Measurements from ENCODE around the gene RITA1. TPM values are rescaled to one million over a fixed set of nuclear protein-coding genes. Genes with fewer than 3 reads are reported as not detected.

RITA1 gene
- total RNA-seq, 1 donor from 2014 or later, result 19.5 TPM

DNA sequence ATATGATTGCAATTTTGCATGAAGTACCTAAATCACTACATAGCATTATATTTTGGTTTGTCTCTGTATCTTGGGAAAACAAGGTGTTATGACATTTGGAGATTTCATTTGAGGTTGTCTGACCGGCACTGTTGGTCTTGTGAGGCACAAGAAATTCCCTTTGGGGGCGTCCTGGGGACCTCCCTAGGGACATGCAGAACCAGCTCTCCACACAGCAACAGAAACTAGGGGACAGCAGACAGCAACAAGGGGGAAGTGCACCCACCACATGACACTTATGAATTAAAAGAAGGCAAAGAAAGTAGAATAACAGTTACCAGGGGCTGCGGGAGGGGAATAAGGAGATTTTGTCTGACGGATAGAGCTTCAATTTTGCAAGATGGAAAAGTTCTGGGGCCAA is 14.6 kb upstream of the RITA1 start:
- ATAC-seq, result no peak
- intact Hi-C loops (cut with micrococcal nuclease), result no loop called here
- DNase-seq, result no peak

DNA sequence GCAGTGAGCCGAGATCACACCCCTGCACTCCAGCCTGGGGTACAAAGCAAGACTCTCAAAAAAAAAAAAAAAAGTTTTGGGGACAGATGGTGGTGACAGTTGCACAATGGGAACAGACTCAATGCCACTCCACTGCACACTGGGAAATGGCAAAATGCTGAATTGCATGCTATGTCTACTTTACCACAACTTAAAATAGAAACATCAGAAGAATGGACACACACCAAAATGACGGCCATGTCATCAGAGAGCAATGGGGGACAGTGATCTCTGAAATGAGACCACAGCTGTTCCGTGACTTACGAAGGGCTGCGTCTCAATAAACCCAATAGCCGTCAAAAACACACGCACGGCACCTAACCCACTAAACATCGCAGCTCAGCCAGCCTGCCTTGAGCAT is 14.0 kb upstream of the RITA1 start:
- DNase-seq (no peak), ATAC-seq (no peak)
- intact Hi-C loops (cut with micrococcal nuclease), result no loop called here

DNA sequence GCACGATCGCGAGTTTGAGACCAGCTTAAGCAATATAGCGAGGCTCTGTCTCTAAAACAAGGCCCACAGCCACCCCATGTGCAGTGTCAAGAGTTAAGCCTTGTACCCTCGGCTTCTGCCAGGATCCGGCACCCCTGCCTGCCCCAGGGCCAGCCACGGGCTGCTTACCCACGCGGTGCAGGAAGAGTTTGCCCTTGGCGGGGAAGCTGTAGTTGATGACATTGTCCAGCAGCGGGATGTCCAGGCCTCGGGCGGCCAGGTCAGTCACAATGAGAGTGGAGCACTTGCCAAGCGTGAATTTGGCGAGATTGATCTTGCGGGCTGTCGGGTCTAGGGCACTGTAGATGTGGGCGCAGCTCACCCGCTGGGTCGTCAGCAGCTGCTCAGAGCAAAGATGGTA is 13.3 kb upstream of the RITA1 start:
- ATAC-seq (no peak), DNase-seq (no peak)
- intact Hi-C loops (cut with micrococcal nuclease), result no loop called here

DNA sequence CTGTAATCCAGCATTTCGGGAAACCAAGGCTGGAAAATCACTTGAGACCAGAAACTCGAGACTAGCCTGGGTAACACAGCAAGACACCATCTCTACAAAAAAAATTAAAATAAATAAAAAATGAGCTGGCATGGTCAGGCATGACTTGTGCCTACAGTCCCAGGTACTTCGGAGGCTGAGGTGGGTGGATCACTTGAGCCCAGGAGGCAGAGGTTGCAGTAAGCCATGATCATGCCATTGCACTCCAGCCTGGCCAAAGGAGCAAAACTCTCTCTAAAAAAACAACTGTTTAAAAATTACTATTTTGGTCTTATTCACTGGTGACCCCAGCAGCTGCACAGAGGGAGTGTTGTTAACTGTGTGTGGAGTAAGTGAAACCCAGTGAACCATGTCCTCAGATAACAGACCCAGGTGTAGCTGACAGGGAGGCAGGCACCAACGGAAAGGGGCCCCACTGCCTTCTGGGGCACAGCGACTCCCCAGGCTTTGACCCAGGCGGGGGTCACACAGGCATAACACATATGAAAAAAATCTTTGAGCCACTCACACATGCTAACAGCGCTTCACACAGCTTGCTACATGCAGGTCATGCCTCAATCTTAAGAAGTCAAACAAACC is 12.3 kb upstream of the RITA1 start:
- DNase-seq (no peak), ATAC-seq (no peak)
- intact Hi-C loops (cut with micrococcal nuclease), result no loop called here

DNA sequence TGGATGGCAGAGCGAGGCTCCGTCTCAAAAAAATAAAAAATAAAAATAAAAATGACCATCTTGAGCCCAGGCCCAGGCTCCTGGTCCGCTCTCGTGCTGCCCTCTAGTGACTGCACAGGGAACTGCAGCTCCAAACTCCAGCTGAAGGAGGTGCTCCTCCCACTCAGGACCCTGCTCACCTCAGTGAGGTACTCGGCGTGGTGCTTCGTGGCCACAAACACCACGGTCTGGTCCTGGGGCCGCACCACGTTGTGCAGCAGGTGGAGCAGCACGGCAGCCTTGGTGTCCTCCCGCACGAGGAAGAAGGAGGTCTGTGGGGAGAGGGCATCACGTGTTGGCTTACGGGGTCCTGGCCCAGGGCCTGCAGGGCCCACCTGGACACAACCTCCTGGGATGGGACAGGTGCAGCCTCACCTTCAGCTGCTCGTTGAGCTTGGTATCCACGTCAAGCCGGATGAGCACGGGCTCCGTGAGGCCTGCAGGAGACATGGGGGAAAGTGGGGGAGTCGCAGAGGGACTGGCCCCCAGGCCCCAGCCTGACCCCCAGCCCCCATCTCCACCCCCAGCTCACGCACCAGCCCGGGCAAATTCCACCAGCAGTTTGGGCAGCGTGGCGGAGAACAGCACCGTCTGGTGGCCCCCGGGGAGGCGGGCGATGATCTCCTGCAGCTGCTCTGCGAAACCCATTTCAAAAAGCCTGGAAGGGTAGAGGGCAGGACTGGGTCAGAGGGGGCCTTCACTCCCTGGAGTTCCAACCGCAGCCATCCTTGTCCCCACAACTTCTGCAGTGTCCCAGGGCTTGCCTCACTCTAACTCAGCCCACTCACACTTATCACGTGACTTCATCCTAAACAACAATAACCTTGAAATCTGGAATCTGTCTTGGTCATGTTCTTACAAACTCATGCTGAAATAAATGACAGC is 10.8 kb upstream of the RITA1 start:
- DNase-seq, result peak; percentile 82
- intact Hi-C loops (cut with micrococcal nuclease), result no loop called here
- ATAC-seq, result peak; percentile 81

DNA sequence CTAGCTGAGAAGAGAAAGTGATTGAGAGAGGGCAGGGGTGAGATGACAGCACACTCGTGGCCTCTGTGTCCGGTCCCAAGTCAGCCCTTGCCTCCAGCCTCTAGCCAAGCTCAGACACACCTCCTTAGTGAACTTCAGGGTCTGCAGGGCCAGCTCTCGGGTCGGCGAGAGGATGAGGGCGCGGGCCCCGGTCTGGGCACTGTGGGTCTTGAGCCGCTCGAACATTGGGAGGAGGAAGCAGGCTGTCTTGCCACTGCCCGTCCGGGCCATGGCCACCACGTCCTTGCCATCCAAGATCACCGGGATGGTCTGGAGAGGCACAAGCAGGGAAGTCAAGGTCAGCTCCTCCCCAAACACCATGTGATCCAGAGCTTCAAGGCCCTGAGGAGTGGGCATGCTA is 6.5 kb upstream of the RITA1 start:
- DNase-seq, result no peak
- ATAC-seq, result no peak
- intact Hi-C loops (cut with micrococcal nuclease), result no loop called here

DNA sequence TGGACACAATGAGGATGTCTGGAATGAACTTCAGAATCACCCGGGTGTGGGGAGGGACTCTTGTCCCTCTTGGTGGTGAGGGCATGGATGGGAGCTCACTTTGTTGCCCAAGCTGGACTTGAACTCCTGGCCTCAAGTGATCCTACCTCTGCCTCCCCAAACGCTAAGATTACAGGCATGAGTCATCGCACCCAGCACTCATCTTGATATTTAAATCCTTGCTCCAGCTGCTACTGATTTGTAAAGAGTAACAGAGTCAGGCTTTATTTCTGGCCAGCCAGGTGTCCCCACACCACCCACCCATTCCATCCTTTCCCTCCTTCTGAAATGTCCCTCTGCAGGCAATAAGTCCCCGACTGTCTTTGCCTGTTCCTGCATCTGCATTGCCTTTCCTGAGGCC is 5.2 kb upstream of the RITA1 start:
- no peak for DNase-seq
- intact Hi-C loops (cut with micrococcal nuclease), result no loop called here
- ATAC-seq, result no peak

DNA sequence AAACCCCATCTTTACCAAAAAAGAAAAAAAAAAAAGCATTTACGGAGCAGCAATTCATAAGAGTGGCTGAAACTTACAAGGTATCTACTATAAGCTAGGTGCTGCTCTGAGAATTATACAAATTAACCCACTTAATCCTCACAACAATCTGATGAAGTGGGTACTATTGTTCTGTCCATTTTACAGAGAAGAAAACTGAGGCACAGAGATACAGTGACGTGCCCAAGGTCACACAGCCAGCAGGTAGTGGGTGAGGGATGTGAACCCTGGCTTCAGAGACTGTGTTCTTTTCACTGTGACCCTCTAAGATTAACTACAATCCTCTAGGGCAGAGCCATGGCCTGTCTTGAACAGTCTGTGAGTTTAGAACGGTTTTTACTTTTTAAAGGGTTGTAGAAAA is 3.5 kb upstream of the RITA1 start:
- DNase-seq (no peak), ATAC-seq (no peak)
- intact Hi-C loops (cut with micrococcal nuclease), result no loop called here

DNA sequence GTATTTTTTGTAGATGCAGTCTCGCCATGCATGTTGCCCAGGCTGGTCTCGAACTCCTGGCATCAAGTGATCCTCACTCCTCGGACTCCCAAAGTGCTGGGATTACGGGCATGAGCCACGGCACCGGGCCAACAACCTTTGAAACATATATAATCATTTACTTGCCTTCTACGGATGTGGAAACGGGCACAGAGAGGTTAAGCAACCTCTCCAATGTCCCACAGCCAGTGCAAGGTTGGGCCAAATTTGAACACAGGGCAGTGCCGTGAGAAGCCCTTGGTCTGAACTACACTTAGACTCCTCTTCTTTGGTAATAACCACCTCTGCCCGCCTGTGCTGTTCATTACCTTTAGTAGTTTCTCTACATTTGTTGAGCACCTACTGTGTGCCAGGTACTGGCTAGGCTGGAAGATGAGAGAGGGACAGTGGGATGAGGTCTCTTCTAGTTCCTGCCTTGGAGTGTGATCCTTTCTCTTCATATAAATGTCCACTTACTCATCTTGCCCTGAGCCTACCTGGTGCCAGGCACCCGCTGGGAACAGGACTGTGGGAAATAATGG is 2.4 kb upstream of the RITA1 start:
- intact Hi-C loops (cut with micrococcal nuclease), result no loop called here
- DNase-seq, result no peak
- no peak for ATAC-seq

DNA sequence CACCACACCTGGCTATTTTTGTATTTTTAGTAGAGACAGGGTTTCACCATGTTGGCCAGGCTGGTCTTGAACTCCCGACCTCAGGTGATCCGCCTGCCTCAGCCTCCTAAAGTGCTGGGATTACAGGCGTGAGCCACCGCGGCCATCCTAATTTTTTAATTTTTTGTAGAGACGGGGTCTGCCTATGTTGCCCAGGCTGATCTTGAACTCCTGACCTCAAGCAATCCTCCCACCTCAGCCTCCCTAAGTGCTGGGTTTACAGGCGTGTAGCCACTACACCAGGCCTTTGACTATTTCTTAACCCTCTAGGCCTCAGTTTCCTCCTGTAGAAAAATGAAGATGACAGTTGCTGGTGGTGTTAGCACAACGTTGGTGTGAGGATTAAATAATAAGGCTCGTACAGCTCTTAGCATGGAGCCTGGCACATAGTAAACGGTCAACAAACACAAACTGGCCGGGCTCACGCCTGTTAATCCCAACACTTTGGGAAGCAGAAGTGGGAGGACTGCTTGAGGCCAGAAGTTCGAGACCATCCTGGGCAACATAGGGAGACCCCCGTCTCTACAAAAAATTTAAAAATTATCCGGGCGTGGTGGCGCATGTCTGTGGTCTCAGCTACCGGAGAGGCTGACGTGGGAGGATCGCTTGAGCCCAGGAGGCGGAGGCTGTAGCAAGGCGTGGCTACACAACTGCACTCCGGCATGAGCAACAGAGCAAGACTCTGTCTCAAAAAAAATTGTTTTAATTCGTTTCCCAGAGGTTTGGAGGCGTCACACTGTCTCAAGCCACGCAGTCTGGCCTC is 1.2 kb upstream of the RITA1 start:
- peak; percentile 81 for DNase-seq
- intact Hi-C loops (cut with micrococcal nuclease), result no loop called here
- peak; percentile 54 for ATAC-seq

DNA sequence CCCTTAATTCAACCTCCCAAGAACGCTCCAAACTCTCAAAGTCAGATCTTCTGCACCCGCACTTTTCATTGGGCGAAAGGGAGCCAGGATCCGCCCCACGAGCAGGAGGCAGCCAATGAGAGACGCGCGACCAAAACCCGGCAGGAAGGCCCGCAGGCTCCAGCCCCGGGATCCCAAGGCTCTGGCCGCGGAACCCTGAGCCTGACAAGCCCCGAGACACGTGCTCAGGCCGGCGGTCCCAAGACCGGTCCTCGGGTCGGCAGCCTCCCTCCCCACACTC is 681 bp upstream of the RITA1 start:
- ATAC-seq (peak; percentile 93), DNase-seq (peak; percentile 91)
- intact Hi-C loops (cut with micrococcal nuclease), result no loop called here

DNA sequence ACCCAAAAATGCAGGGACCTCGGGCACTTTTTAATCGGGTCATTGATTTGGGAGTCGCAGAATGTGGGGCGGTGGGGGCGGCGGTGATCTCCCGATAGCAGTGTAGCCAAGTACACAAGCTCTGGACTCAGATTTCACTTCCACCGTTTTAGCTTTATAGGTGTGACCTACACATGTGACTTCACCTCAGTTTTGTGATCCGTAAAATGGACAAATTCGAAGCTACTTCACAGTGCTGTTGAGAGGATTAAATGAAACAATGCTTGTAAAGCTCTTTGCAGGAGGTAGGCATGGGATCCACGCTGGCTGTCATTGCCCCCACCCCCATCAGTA is 478 bp downstream of the RITA1 start:
- DNase-seq (no peak), ATAC-seq (no peak)
- intact Hi-C loops (cut with micrococcal nuclease), result no loop called here

DNA sequence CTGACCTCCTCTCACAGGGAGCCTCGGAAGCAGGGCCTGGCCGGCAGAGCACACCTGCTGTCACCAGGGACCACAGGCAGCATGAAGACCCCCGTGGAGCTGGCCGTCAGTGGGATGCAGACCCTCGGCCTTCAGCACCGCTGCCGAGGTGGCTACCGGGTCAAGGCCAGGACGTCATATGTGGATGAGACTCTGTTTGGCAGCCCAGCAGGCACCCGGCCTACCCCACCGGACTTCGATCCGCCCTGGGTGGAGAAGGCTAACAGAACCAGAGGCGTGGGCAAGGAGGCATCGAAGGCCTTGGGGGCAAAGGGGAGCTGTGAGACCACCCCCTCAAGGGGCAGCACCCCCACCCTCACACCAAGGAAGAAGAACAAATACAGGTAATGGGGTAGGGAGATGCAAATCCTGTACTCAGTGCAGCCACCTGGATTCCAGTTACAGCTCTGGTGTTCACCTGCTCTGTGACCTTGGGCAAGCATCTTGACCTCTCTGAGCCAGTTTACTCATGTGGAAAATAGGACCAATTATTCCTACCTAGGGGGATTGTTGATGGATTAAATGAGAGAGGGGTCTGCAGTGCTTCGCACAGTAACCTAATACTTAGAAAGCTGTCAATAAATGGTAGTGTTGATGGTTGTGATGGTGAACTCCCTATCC is 1.3 kb downstream of the RITA1 start:
- ATAC-seq (no peak), DNase-seq (no peak)
- intact Hi-C loops (cut with micrococcal nuclease), result no loop called here

DNA sequence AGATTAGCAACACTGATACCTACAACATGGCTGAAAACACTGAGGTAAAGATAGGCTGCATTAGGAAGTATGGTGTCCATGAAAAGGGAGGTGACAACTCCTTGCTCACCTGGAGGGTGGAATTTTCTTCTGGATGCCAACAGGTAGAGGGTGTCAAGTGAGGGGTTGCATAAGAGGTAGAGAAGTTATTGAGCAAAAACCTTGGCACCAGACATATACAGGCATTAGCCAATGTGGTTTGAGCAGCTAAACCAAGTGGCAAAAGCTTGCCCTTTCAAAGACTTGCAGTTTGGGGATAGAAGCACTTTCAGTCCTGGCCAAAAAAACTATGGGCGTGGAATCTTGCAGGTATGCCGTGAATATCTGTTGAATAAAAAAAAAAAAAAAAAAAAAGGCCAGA is 3.8 kb downstream of the RITA1 start:
- intact Hi-C loops (cut with micrococcal nuclease), result no loop called here
- ATAC-seq (no peak), DNase-seq (no peak)

DNA sequence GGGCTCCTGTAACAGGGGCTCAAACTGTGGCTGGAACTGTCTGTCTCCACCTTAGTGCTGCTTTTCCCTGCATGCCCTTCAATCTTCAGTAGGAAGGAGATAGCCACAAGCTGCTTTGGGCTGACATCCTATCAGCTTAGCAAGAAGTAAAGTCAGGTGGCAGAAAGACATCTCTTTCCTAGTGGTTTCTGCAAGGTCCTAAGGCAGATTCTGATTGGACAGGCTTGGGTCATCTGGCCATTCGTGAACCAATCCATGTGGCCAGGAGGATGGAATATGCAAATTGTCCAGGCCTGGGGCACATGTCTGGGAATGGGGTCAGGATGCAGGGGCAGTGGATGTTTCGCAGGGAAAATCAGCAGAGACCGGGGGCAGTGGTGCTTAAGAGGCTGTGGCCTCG is 5.2 kb downstream of the RITA1 start:
- no peak for ATAC-seq
- intact Hi-C loops (cut with micrococcal nuclease), result loop anchor here (10.0 kb wide), 1 partner anchor 74 kb away; no protein-coding TSS in a partner anchor

DNA sequence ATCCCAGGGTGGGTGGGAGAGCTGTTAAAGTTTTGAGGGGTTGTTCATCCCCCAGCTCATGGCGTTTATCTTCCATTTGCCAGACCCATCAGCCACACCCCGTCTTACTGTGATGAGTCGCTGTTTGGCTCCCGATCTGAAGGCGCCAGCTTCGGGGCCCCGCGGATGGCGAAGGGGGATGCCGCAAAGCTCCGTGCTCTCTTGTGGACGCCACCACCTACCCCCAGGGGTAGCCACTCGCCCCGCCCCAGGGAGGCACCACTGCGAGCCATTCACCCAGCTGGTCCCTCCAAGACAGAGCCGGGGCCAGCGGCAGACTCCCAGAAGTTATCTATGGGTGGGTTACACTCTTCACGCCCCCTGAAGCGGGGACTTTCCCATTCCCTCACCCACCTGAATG is 5.7 kb downstream of the RITA1 start:
- intact Hi-C loops (cut with micrococcal nuclease), result loop anchor here (10.0 kb wide), 1 partner anchor 74 kb away; no protein-coding TSS in a partner anchor
- ATAC-seq, result no peak
- no peak for DNase-seq

More for the DNA sequence above, 5.2 kb downstream of the RITA1 start:
- DNase-seq, result no peak

DNA sequence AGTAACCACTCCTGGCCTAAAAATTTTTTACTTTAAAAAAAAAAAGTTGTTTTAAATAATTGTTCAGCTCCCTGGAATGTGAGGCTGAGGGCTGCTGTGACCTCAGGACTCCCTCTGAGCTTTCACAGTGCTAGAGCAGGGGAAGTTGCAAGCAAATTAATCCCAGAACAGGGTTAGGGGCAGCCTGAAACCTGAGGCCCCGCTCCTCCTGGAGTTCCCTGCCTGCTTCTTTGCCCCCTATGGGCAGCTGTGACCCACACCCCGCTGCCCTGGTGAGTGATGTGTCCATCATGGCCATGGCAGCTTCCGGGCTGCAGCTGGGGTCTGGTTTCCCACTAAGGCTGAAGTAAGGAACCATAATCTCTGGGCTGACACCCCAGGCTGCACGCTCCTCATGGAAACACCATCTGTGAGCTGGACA is 9.5 kb downstream of the RITA1 start:
- no peak for ATAC-seq
- intact Hi-C loops (cut with micrococcal nuclease), result loop anchor here (10.0 kb wide), 1 partner anchor 70 kb away; no protein-coding TSS in a partner anchor
- DNase-seq, result no peak

DNA sequence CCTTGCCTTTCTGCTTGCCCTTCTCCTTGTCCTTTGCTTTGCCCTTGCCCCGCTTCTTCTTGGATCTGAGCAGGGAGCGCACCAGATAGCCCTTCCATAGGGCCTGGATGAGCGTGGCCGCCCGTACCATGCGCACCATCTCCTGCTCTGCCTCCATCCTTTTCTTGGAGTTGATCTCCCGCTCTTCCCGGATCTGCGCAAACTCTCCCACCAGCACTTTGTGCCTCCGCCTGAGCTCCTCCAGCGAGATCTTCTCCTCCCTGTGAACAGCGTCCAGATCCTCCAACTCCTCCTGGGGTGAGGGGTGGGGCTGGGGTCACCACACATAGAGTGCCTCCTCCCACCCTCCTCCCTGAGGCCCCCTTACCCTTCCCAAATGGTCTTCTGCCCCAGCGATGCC is 10.1 kb downstream of the RITA1 start:
- intact Hi-C loops (cut with micrococcal nuclease), result loop anchor here (10.0 kb wide), 1 partner anchor 69 kb away; no protein-coding TSS in a partner anchor
- DNase-seq (no peak), ATAC-seq (no peak)

DNA sequence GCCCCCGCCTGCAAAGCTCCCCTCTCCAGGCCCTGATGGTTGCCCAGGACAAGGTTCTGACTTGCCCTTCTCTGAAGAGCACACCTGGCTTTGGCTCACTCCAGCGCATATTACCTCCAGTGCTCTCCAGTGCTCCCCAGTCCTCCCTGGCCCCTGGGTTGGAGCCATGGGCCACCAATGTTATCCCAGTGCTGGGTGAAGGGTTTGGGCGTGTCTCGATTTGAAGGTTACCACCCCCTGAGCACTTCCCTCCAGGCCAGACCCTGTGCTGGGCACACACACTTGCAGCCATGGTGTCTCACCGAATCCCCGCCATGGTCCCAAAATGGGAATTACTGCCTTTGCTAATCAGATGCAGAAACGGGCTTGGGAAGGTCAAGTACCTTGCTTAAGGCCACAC is 11.1 kb downstream of the RITA1 start:
- intact Hi-C loops (cut with micrococcal nuclease), result loop anchor here (10.0 kb wide), 1 partner anchor 68 kb away; no protein-coding TSS in a partner anchor
- peak; percentile 8 for ATAC-seq
- no peak for DNase-seq

All from left ventricle myocardium superior (tissue), 1 donor.